Cardiac muscle cell (in vitro differentiated cells and primary cell): Measurements from ENCODE around the gene SHANK1. TPM values are rescaled to one million over a fixed set of nuclear protein-coding genes. Genes with fewer than 3 reads are reported as not detected.
A peak's percentile ranks its signal among the peaks of the same experiment; 100 is the strongest.

Source experiments
- DNase-seq, 2 donors: peaks; one replicate each; pipeline versions ENCODE4 v3.0.0 to v3.0.0-alpha.2; 2010 to 2017; ENCODE audit warnings: low read depth in 1 of 2, low spot score in 1 of 2
- H3K27ac ChIP-seq: fragments of 200-600 bp; sonication (generic); 2 replicates; pipeline ENCODE4 v1.5.1; 2016
- H3K27me3 ChIP-seq: fragments of 200-600 bp; sonication (generic); 2 replicates; pipeline ENCODE4 v1.6.0; 2016; ENCODE audit warnings: control low read depth
- H3K36me3 ChIP-seq: fragments of 200-600 bp; sonication (generic); 2 replicates; pipeline ENCODE4 v1.5.1; 2016; ENCODE audit warnings: control low read depth
- H3K4me1 ChIP-seq: fragments of 200-600 bp; sonication (generic); 2 replicates; pipeline ENCODE4 v1.8.1; 2017; ENCODE audit warnings: low read depth, mild to moderate bottlenecking, mixed run types
- H3K4me3 ChIP-seq: fragments of 200-600 bp; sonication (generic); 2 replicates; pipeline ENCODE4 v1.5.1; 2016; ENCODE audit warnings: mild to moderate bottlenecking
- H3K9me3 ChIP-seq: fragments of 200-600 bp; sonication (generic); 2 replicates; pipeline ENCODE4 v1.5.1; 2017; ENCODE audit warnings: low read depth, mild to moderate bottlenecking, control low read depth
- CTCF ChIP-seq: IDR thresholded peaks from 2 replicates; pipeline ENCODE4 v1.5.1; 2012; ENCODE audit warnings: low read depth, mild to moderate bottlenecking, low read length
- polyA plus RNA-seq: library from polyadenylated mRNA; unstranded; fragments of >200 nt; fragmentation: Nextera tagmentation; extraction: Ambion mirVana; gene quantifications from 2 replicates; pipeline ENCODE4 v1.2.1, GENCODE V29; 2016
- total RNA-seq: library from RNA; depleted of rRNA; stranded (reverse); fragments of >200 nt; gene quantifications from 2 replicates; pipeline ENCODE4 v1.2.3, GENCODE V29; 2016

SHANK1 gene
- total and polyA plus RNA-seq, 2 experiments from 2014 or later, result 0.71 to 2.9 TPM

- Histone ChIP-seq H3K36me3 (no peaks in the 10 kb centered on the region), H3K4me1 (no peaks in the 10 kb centered on the region), H3K27me3 (no peaks in the 10 kb centered on the region), H3K9me3 (no peaks in the 10 kb centered on the region), H3K4me3 (no peak overlapping the region), H3K27ac (no peak overlapping the region)
- TF ChIP-seq CTCF, result no peak
- DNase-seq, result peak in 1 of 2 donors; percentile 22
Measured at GRCh38 chr19:50741179-50741933, 21.8 kb upstream of the SHANK1 start.

- DNase-seq, result no peak
- Histone ChIP-seq H3K36me3 (no peaks in the 10 kb centered on the region), H3K27me3 (no peaks in the 10 kb centered on the region), H3K9me3 (no peaks in the 10 kb centered on the region), H3K4me3 (no peak overlapping the region), H3K27ac (no peak overlapping the region), H3K4me1 (no peaks in the 10 kb centered on the region)
- TF ChIP-seq CTCF, result no peak
Measured at GRCh38 chr19:50739914-50740426, 20.4 kb upstream of the SHANK1 start.

GRCh38 chr19:50739132-50739913 lies 19.7 kb upstream of the SHANK1 start:
- Histone ChIP-seq H3K4me1 (no peaks in the 10 kb centered on the region), H3K27me3 (no peaks in the 10 kb centered on the region), H3K4me3 (no peak overlapping the region), H3K9me3 (no peaks in the 10 kb centered on the region), H3K27ac (no peak overlapping the region), H3K36me3 (no peaks in the 10 kb centered on the region)
- TF ChIP-seq CTCF, result no peak
- DNase-seq, result no peak

- no peaks in the 10 kb centered on the region for H3K27me3 ChIP-seq
- no peaks in the 10 kb centered on the region for H3K4me1 ChIP-seq
- no peaks in the 10 kb centered on the region for H3K36me3 ChIP-seq
- H3K4me3 ChIP-seq, result no peak overlapping the region
- H3K9me3 ChIP-seq, result no peaks in the 10 kb centered on the region
- DNase-seq, result no peak
- H3K27ac ChIP-seq, result no peak overlapping the region
- TF ChIP-seq CTCF, result no peak
Measured at GRCh38 chr19:50736338-50736737, 16.7 kb upstream of the SHANK1 start.

GRCh38 chr19:50735869-50736268 lies 16.3 kb upstream of the SHANK1 start:
- no peak for DNase-seq
- no peaks in the 10 kb centered on the region for H3K9me3 ChIP-seq
- no peak overlapping the region for H3K4me3 ChIP-seq
- TF ChIP-seq CTCF, result no peak
- H3K27me3 ChIP-seq, result no peaks in the 10 kb centered on the region
- no peak overlapping the region for H3K27ac ChIP-seq
- H3K4me1 ChIP-seq, result no peaks in the 10 kb centered on the region
- no peaks in the 10 kb centered on the region for H3K36me3 ChIP-seq
